C4-2B (cell line): ENCODE data around the gene COBL.

Experiments
- ZFX ChIP-seq: fragments of 450-650 bp; IDR thresholded peaks from 2 replicates; pipeline ENCODE4 v1.6.1; 2017
- TF ChIP-seq, protein P1 (sequence below): fragments of 450-650 bp; conservative IDR thresholded peaks from 2 replicates; pipeline ENCODE4 v1.5.1; 2017; ENCODE audit warnings: mild to moderate bottlenecking

DNA sequence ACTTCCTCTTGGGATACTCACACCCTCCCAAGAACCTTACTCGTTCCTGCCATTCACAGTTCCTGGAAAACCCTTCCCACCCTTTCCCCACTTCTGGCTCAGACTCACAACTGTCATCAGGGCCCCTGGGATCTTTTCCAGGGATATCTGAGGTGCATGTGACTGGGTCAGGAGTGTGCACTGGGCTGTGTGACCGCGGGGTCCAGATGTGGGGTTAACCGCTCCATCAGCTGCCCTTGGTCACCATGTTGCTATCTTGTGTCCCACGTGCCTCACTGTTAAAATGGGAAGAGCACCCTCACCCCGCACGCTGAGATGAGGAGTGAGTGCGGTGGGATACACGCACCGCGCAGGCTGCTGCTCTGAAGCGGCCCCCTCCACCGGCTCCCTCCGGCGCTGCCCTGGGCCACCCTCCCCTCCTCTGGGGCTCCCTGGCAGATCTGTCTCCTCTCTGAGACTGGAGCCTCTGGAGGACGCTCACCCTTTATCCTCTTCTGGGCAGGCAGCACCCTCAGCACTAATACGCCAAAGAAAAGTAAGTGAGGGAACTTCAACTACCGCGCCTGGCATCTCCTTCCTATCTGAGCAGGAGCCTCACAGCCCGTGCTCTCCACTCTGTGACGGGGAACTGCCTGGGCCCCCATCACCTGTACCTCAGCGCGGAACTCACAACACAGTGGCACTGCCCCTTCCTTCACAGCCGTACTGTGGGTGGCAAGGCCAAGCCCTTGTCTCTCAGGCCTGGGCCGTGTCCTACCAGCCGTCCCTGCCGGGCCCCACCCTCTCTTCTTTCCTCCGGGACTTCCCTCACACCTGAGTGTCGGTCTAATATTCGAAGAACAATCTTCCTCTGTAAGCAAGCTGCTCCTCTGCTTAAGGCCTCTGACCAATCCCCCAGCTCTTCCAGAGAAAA is 15.6 kb downstream of the COBL start:
- TF ChIP-seq, protein P1, sequence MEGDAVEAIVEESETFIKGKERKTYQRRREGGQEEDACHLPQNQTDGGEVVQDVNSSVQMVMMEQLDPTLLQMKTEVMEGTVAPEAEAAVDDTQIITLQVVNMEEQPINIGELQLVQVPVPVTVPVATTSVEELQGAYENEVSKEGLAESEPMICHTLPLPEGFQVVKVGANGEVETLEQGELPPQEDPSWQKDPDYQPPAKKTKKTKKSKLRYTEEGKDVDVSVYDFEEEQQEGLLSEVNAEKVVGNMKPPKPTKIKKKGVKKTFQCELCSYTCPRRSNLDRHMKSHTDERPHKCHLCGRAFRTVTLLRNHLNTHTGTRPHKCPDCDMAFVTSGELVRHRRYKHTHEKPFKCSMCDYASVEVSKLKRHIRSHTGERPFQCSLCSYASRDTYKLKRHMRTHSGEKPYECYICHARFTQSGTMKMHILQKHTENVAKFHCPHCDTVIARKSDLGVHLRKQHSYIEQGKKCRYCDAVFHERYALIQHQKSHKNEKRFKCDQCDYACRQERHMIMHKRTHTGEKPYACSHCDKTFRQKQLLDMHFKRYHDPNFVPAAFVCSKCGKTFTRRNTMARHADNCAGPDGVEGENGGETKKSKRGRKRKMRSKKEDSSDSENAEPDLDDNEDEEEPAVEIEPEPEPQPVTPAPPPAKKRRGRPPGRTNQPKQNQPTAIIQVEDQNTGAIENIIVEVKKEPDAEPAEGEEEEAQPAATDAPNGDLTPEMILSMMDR: no peak
- no peak for TF ChIP-seq ZFX
